ENCODE measurements around the gene MCRIP2.

DNA sequence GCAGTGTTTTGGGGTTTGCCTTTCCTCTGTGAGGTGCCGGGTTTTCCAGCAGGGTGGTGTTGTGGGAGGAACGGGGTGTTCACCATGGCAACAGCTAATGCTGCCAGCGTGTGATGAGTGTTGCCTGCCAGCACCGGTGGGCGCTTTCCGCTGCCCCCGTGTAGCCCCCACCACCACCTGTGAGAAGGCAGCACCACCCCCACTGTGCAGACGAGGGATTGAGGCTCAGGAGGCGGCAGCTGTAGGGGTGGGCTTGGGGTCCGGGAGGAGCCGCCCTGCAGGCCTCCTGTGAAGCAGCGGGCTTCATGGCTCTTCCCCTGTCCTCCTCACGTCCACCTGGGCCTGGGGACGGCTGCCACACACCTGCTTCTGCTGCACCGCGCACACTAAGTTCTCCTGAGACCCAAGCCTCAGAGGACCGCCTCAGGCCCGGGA lies 46.5 kb upstream of the MCRIP2 start:
- no peak for TF ChIP-seq POLR2A (IDR thresholded peaks at IDR 0.05)
- TF ChIP-seq, protein P1, sequence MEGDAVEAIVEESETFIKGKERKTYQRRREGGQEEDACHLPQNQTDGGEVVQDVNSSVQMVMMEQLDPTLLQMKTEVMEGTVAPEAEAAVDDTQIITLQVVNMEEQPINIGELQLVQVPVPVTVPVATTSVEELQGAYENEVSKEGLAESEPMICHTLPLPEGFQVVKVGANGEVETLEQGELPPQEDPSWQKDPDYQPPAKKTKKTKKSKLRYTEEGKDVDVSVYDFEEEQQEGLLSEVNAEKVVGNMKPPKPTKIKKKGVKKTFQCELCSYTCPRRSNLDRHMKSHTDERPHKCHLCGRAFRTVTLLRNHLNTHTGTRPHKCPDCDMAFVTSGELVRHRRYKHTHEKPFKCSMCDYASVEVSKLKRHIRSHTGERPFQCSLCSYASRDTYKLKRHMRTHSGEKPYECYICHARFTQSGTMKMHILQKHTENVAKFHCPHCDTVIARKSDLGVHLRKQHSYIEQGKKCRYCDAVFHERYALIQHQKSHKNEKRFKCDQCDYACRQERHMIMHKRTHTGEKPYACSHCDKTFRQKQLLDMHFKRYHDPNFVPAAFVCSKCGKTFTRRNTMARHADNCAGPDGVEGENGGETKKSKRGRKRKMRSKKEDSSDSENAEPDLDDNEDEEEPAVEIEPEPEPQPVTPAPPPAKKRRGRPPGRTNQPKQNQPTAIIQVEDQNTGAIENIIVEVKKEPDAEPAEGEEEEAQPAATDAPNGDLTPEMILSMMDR (IDR thresholded peaks at IDR 0.05 in 8 of 11, conservative IDR thresholded peaks at IDR 0.05 in 3 of 11) = no peak
- TF ChIP-seq POLR2AphosphoS5 (IDR thresholded peaks at IDR 0.05) = no peak

Measured in spleen (tissue), 7 donors.